GM10266 (cell line): ENCODE data around the gene CD48.

Experiments
- DNase-seq: peaks from one replicate; pipeline ENCODE4 v3.0.0; 2012; ENCODE audit errors: extremely low spot score
- TF ChIP-seq, protein P1 (sequence below): IDR thresholded peaks from 2 replicates; pipeline ENCODE4 v1.5.1; 2012; ENCODE audit warnings: mild to moderate bottlenecking, low read depth; ENCODE audit not compliant: control insufficient read depth, insufficient read depth; ENCODE audit errors: missing control alignments

CD48 gene

DNA sequence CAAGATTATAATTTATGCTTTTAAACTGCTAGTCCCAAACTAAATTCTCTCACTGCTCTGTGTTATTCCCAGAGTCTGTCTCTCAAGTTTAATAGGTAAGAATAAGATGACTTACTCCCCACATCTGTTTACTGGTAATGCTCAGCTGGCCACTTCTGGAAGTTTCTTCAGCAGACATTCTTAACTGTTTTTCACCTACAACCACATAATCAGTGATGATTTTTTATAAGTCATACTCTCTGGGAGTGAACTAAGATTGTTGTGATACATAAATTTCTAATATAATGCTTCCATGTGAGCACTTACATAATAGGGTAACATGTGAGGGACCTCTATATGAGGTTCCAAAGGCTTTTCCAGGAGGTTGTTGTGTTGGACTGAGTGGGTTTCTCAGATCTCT, 36.1 kb upstream of the CD48 start:
- TF ChIP-seq, protein P1, sequence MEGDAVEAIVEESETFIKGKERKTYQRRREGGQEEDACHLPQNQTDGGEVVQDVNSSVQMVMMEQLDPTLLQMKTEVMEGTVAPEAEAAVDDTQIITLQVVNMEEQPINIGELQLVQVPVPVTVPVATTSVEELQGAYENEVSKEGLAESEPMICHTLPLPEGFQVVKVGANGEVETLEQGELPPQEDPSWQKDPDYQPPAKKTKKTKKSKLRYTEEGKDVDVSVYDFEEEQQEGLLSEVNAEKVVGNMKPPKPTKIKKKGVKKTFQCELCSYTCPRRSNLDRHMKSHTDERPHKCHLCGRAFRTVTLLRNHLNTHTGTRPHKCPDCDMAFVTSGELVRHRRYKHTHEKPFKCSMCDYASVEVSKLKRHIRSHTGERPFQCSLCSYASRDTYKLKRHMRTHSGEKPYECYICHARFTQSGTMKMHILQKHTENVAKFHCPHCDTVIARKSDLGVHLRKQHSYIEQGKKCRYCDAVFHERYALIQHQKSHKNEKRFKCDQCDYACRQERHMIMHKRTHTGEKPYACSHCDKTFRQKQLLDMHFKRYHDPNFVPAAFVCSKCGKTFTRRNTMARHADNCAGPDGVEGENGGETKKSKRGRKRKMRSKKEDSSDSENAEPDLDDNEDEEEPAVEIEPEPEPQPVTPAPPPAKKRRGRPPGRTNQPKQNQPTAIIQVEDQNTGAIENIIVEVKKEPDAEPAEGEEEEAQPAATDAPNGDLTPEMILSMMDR = no peak
- DNase-seq = no peak

DNA sequence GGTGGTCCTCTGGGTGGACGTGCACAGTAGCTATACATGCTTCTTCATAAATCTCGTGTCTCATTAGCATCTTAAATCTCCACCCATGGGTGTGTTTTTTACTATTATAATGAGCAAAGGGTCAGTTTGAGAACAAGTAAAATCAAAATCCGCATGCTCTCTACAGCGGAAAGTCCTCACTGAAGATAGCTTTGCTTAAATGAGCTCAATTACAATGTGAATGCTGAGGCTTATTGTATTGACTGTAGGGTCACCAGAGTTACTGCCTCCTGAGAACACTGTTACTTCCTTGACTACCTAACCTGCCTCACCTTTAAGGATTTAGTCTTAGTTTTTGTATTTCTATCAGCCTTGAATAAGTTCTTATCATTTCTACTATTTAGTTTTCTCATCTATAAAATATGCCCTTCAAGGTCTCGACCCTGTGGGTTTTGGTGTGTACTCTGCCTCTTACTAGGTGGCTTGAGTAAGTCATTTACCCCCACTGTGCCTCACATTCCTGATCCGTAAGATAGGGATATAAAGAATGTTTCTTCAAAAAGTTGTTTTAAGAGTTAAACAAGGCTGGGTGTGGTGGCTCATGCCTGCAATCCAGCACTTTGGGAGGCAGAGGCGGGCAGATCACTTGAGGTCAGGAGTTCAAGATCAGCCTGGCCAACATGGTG, 35.3 kb upstream of the CD48 start:
- TF ChIP-seq, protein P1 = no peak
- DNase-seq = no peak

DNA sequence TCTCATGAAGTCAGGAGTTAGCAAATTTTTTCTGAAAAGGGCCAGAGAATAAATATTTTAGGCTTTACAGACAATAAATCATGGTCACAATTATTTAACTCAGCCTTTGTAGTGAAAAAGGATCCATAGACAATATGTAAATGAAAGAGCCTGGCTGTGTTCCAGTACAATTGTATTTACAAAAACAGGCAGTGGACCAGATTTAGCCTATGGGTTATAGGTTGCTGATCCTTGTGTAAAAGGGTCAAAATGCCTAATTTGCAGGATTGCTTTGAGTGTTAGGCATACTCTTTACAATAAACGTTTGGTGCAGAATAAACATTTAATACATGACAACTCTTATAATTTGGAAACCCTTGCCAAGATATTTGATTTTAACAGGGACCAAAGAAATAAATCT, 33.9 kb upstream of the CD48 start:
- TF ChIP-seq, protein P1 = no peak
- DNase-seq = no peak

DNA sequence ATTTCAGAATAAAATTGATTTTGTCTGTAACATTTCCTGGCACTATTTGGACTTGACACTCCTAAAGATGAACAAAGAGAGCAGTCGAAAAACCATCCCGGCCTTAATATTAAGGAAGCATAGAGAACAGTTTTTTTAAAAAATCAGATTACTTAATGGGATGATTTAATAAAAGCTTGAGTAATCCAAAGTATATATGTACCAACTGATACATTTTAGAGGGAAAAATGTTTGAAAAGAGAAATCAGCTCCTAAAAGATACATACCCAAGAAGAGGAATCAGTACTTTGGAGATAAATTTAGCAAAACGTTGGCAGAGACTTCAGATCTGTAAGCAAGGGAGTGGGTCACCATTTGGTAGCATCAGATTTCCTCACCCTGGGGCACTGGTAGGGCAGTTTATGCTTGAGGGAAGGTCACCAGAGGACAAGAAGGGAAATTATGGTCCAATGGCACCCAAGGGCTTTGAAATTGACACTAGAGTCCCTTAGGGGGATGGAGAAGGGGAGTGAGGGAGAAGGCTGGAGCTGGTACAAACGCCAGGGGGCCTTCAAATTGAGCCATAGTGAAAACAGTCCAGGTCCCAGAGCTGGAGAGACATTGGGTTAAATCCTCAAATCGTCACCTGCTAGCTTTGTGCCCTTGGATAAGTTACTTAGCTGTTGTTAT, 33.4 kb upstream of the CD48 start:
- TF ChIP-seq, protein P1 = no peak
- DNase-seq = no peak

DNA sequence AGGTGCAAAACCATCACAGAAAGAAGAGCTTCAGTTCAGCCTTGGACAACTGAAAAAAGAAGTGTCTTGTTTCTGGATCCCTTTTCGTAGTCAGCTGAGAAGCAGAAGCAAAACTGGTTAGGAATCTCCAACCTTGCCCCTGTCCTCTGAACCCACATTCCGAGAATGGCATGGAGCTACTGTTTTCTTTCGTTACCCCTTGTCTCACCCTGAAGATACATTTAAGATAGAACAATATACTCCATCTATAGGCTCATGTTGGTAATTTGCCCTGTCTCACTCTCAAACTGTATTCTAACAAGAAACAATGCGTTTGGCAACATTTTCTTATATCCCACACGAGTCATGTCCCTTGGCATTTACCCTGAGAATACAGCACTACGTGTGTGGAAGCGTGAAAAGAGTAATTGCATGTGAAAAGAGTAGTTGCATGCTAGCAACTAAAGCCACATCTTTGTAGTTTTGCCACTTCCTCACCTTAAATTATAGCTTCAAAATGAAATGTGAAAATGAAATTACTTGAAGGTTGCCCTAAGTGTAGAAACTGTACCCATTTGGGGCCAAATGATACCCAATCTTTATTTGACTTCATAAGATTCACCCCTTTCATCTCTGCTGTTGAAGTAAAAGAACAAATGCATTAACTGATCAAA, 32.7 kb upstream of the CD48 start:
- no peak for DNase-seq
- TF ChIP-seq, protein P1 = no peak

DNA sequence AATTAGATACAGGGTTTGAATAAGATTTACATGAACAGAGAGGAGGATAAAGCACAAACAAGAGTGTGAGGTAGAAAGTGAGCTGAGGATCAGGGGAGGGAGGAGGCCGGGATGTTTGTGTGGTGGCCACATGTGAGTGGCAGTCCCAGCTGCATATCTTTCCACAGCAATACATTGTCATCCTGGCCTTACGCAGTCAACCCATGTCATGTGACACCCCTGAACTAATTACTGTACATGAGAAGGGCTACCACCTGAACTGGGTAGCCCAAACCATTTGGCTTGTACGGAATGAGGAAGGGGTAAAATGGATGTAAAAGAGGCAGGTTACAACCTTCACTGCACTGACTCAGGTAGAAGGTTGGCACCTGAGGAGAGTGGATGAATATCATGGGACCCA, 31.6 kb upstream of the CD48 start:
- TF ChIP-seq, protein P1 = no peak

More for the DNA sequence above, 31.6 kb upstream of the CD48 start:
- DNase-seq = no peak
